Ovary (tissue), 3 donors: ENCODE measurements around the gene APCDD1.

Source experiments
- CTCF ChIP-seq, 3 donors: fragments of 450-650 bp in 2 of 3; fragments of 200-600 bp in 1 of 3; IDR thresholded peaks; one replicate each; pipeline versions ENCODE4 v1.5.1 to v1.8.0; 2016 to 2022; ENCODE audit warnings: antibody characterized with exemption in 3 of 3, mild to moderate bottlenecking in 1 of 3
- EP300 ChIP-seq: sonication (generic); formaldehyde crosslinking; IDR thresholded peaks from one replicate; pipeline ENCODE4 v1.6.1; 2017; ENCODE audit warnings: antibody characterized with exemption
- donor health status: DM: no; HTN: no; CAD: no.

GRCh38 chr18:10481831-10482230, 27.4 kb downstream of the APCDD1 start:
- no peak for TF ChIP-seq CTCF (IDR thresholded peaks at IDR 0.05)
- TF ChIP-seq EP300 = no peak
